Bronchial epithelial cell (primary cell): ENCODE measurements around the gene TPK1. TPM values are rescaled to one million over a fixed set of nuclear protein-coding genes. Genes with fewer than 3 reads are reported as not detected.

ENCODE experiments used
- DNase-seq: peaks from one replicate; pipeline ENCODE4 v3.0.0-alpha.2; 2010; ENCODE audit warnings: low read depth
- FAIRE-seq: peaks from 2 replicates; lab custom pipeline; 2011; peaks lifted over from hg19 to GRCh38; lab: Jason Lieb, UNC
- H3K27me3 ChIP-seq: 2 replicates; pipeline ENCODE4 v1.5.1; 2011; ENCODE audit warnings: low read length; ENCODE audit not compliant: control insufficient read depth, insufficient read depth
- H3K36me3 ChIP-seq: 2 replicates; pipeline ENCODE4 v1.5.1; 2011; ENCODE audit warnings: low read length; ENCODE audit not compliant: control insufficient read depth, insufficient read depth
- H3K4me3 ChIP-seq: 2 replicates; pipeline ENCODE4 v1.5.1; 2011; ENCODE audit warnings: mild to moderate bottlenecking, low read depth, low read length, control low read depth
- total RNA-seq: library from RNA; depleted of rRNA; stranded (reverse); fragments of >200 nt; gene quantifications from 2 replicates; pipeline ENCODE4 v1.2.1, GENCODE V29; 2014
- TF ChIP-seq, protein P1 (sequence below): IDR thresholded peaks from 2 replicates; pipeline ENCODE4 v1.5.1; 2011; ENCODE audit warnings: mild to moderate bottlenecking, moderate library complexity, low read length, control low read depth, inconsistent platforms; ENCODE audit not compliant: insufficient read depth, severe bottlenecking

Gene TPK1
- total RNA-seq, 1 donor from 2014 or later, result 2.4 TPM

DNA sequence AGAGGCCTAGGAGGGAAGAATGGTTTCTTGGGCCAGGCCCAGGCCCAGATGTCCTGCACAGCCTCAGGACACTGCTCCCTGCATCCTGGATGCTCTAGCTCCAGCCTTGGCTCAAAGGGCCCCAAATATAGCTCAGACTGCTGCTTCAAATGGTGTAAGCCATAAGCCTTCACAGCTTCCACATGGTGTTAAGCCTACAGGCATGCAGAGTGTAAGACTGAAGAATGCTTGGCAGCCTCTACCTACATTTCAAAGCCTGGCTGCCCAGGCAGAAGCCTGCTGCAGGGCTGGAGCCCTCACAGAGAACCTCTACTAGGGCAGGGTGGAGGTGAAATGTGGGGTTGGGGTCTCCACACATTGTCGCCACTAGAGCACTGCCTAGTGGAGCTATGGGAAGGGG lies 118.1 kb downstream of the TPK1 start:
- H3K36me3 ChIP-seq, result no peaks in the 10 kb centered on the region
- TF ChIP-seq, protein P1, sequence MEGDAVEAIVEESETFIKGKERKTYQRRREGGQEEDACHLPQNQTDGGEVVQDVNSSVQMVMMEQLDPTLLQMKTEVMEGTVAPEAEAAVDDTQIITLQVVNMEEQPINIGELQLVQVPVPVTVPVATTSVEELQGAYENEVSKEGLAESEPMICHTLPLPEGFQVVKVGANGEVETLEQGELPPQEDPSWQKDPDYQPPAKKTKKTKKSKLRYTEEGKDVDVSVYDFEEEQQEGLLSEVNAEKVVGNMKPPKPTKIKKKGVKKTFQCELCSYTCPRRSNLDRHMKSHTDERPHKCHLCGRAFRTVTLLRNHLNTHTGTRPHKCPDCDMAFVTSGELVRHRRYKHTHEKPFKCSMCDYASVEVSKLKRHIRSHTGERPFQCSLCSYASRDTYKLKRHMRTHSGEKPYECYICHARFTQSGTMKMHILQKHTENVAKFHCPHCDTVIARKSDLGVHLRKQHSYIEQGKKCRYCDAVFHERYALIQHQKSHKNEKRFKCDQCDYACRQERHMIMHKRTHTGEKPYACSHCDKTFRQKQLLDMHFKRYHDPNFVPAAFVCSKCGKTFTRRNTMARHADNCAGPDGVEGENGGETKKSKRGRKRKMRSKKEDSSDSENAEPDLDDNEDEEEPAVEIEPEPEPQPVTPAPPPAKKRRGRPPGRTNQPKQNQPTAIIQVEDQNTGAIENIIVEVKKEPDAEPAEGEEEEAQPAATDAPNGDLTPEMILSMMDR, result no peak
- no peaks in the 10 kb centered on the region for H3K27me3 ChIP-seq
- no peak for DNase-seq
- H3K4me3 ChIP-seq, result no peak overlapping the region
- no peak for FAIRE-seq

GRCh38 chr7:144713850-144714249 lies 122.0 kb downstream of the TPK1 start:
- DNase-seq, result no peak
- TF ChIP-seq, protein P1, result no peak
- no peaks in the 10 kb centered on the region for H3K27me3 ChIP-seq
- no peaks in the 10 kb centered on the region for H3K36me3 ChIP-seq
- H3K4me3 ChIP-seq, result no peak overlapping the region
- no peak for FAIRE-seq

GRCh38 chr7:144710791-144711190 lies 125.1 kb downstream of the TPK1 start:
- no peaks in the 10 kb centered on the region for H3K36me3 ChIP-seq
- DNase-seq, result no peak
- H3K4me3 ChIP-seq, result no peak overlapping the region
- no peaks in the 10 kb centered on the region for H3K27me3 ChIP-seq
- TF ChIP-seq, protein P1, result no peak
- FAIRE-seq, result no peak

DNA sequence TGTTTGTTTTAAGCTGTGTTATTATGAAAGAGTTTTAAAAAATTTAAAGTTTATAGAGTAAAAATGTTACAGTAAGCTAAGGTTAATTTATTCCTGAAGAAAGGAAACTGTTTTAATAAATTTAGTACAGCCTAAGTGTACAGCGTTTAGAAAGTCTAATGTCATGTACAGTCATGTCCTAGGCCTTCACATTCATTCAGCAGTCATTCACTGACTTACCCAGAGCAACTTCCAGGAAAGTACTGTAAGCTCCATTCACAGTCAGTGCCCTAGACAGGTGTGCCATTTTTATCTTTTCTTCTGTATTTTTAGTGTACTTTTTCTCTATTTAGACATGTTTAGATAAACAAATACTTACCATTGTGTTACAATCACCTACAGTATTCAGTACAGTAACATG lies 126.8 kb downstream of the TPK1 start:
- DNase-seq (peak; percentile 54), FAIRE-seq (no peak)
- Histone ChIP-seq H3K36me3 (no peaks in the 10 kb centered on the region), H3K27me3 (no peaks in the 10 kb centered on the region), H3K4me3 (no peak overlapping the region)
- TF ChIP-seq, protein P1, result no peak

- FAIRE-seq, result no peak
- H3K27me3 ChIP-seq, result no peaks in the 10 kb centered on the region
- H3K4me3 ChIP-seq, result no peak overlapping the region
- no peak for DNase-seq
- no peaks in the 10 kb centered on the region for H3K36me3 ChIP-seq
- TF ChIP-seq, protein P1, result no peak
Observed at GRCh38 chr7:144691240-144691639, 144.6 kb downstream of the TPK1 start.

- H3K27me3 ChIP-seq, result no peaks in the 10 kb centered on the region
- FAIRE-seq (no peak), DNase-seq (no peak)
- no peaks in the 10 kb centered on the region for H3K36me3 ChIP-seq
- TF ChIP-seq, protein P1, result no peak
- H3K4me3 ChIP-seq, result no peak overlapping the region
Observed at GRCh38 chr7:144682581-144683280, 153.1 kb downstream of the TPK1 start.
